HG03565 (cell line): ENCODE data around the gene CDT1.
A peak's percentile ranks its signal among the peaks of the same experiment; 100 is the strongest.
"Not testable (repeated sequence)": the region's sequence is repeated elsewhere in the genome, so short reads cannot be mapped to it uniquely, and the experiment has no call there.

ENCODE experiments used
- ATAC-seq: cut with Tn5 transposase; IDR thresholded peaks from one replicate; pipeline ENCODE4 v1.9.1; 2021; ENCODE audit warnings: mild to moderate bottlenecking, moderate library complexity; ENCODE audit not compliant: unreplicated experiment

CDT1 gene

GRCh38 chr16:88768071-88768783, 35.4 kb upstream of the CDT1 start:
- no peak for ATAC-seq

- ATAC-seq, result no peak
These were observed 33.8 kb upstream of the CDT1 start for GRCh38 chr16:88769617-88770460.

- ATAC-seq, result no peak
These were observed 32.9 kb upstream of the CDT1 start for GRCh38 chr16:88770461-88771293.

DNA sequence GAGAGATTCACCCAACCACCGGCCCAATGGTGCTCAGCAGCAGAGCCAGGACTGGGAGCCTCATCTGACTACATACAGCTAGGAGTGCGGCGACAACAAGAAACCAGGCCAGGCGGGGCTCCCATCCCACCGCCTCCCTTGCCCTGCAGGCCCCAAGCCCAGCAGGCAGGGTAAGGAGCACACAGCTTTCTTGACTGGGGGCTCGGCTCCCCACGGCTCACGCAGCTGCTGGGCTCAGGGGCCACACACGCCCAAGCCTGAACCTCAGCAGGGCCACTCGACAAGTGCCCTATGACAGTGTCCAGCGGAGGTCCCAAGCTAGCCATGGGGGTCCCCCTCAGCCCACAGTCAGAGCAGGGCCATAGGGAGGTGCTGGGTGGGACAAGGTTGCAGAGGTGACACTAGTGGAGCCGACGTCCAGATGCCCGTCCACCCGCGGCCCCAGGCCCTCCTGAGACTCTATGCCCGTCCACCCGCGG, 32.3 kb upstream of the CDT1 start:
- ATAC-seq, result no peak

- not testable (repeated sequence) for ATAC-seq
These were observed 31.8 kb upstream of the CDT1 start for GRCh38 chr16:88771781-88772180.

DNA sequence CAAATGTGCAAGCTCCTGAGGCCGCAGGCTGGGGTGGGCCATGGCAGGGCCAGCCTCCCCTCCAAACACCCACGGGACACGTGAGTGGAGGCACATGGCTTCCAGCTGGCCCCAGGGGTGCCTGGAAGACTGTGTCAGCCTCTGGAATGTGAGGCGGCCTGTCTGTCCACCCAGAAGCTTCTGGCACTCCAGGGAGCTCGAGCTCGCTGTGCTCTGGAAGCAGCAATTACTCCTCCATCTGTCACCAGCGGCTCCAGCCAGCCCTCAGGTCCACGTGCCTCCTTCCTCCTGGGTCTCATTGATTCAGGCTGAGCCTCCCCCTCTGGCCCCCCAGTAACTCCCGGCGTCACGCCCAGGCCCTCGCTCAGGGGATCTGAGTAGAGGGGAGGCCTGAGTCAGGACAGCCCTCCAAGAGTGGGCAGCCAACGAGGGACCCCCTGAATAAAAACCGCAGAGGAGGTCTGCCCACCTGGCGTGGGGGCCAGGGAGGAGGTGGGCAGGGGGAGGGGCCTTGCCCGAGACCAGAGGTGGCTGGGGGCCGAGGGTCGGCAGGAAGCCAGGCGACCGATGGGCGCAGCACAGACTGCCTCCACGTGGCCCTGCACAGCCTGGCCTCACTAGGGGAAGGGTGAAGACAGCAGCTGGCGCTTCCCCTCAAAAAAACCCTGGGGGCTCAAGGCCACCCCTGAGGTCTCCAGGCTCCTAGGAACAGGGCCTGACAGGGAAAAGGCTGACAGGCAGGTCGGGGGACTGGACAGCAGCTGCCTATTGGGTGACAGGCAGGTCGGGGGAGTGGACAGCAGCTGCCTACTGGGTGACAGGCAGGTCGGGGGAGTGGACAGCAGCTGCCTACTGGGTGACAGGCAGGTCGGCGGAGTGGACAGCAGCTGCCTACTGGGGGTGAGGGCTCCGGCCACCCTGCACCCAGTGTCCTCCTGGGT, 30.4 kb upstream of the CDT1 start:
- ATAC-seq, result no peak

DNA sequence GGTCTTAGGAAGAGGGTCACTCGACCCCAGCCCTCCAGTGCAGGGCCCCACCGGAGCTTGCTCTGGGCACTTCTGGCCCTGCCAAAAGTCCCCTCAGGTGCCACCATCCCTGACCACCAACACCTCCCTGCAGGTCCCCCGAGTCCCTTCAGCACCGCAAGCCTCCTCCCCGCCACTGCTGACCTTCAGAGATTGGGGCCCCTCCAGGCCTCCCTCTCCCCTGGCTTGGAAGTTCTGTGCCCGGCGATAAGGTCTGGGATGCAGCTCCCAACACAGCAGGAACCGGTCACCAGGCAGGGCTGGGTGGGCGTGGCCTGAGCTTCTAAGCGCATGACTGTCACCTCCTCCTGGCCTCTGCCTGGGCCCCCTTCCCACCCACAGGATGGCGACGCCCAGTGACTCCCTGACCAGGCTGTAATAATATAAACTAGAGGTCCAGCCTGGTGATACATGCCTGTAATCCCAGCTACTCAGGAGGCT, 29.7 kb upstream of the CDT1 start:
- ATAC-seq, result no peak

DNA sequence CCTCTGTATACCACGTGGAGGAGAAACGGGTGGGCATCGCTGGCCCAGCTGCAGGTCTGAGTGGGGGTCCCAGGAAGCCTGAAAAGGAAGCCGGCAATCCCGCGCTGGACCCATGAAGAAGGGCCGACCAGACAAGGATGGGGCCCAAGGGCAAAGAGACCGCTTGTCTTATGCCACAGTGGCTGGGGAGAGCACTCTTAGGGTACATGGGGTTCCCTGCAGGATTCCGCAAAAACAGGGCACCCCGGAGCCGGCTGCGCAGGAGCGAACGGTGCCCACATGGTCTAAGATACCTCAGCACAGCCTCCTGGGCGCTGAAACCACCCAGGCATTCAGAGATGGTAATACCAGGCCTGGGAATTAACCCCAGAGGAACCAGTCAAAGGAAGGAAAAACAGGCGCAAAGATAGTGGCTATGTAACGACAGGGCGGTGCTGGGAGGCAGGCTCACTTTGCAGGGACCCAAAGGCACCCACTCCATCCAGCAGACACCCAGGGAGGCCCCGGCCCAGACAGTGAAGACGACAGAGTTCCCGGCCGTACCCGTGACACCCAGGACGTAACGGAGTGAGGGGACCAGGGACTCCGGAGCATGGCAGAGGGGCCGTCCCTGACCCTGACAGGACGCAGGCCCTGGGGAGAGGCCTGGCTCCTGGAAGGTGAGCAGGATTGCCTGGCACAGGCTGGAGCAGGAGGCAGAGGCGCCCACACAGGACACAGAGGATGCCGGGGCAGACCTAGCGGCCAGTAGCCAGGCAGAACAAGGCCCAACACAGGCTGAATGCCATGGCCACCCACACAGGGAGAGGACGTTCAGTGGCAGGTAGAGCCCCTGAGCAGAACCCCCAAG, 28.8 kb upstream of the CDT1 start:
- ATAC-seq, result no peak

GRCh38 chr16:88775825-88776224, 27.8 kb upstream of the CDT1 start:
- ATAC-seq, result no peak

GRCh38 chr16:88777471-88778270, 25.9 kb upstream of the CDT1 start:
- no peak for ATAC-seq

DNA sequence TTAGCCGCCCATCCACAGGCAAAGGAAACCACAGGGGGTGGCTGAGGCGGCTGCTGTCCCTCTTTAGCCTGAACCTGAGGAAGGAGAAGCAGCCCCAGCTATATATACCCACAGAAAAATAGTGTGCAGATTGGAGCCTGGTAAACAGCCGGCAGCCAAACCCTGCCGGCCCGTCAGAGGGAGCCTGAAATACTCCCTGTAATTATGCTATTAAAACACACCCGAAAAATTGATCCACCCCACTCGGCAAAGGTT, 25.4 kb upstream of the CDT1 start:
- no peak for ATAC-seq

DNA sequence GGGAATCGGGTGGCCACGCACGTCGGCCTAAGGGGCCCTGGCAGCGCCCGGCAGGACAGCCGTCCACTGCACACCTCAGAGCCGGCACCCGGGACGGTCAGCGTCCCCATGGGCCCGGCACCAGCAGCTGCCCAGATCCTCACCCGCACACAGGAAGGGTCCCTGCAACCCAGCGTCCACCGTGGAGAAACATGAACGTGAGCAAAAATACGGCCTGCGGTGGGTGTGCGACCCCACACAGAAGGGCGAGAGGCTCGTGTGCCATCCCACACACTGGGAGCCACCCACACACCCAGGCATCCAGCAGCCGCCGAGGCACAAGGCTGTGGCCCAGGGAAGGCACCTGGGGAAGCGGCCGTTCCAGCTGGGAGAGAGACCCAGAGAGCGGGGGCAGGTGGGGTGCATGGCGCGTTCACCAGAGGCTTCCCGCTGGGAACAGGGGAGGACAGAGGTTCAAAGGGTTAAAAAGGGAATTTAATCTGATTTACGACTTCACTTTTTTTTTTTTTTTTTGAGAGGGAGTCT, 25.0 kb upstream of the CDT1 start:
- no peak for ATAC-seq

- no peak for ATAC-seq
These were observed 24.0 kb upstream of the CDT1 start for GRCh38 chr16:88779406-88780141.

GRCh38 chr16:88780142-88781062, 23.2 kb upstream of the CDT1 start:
- no peak for ATAC-seq

DNA sequence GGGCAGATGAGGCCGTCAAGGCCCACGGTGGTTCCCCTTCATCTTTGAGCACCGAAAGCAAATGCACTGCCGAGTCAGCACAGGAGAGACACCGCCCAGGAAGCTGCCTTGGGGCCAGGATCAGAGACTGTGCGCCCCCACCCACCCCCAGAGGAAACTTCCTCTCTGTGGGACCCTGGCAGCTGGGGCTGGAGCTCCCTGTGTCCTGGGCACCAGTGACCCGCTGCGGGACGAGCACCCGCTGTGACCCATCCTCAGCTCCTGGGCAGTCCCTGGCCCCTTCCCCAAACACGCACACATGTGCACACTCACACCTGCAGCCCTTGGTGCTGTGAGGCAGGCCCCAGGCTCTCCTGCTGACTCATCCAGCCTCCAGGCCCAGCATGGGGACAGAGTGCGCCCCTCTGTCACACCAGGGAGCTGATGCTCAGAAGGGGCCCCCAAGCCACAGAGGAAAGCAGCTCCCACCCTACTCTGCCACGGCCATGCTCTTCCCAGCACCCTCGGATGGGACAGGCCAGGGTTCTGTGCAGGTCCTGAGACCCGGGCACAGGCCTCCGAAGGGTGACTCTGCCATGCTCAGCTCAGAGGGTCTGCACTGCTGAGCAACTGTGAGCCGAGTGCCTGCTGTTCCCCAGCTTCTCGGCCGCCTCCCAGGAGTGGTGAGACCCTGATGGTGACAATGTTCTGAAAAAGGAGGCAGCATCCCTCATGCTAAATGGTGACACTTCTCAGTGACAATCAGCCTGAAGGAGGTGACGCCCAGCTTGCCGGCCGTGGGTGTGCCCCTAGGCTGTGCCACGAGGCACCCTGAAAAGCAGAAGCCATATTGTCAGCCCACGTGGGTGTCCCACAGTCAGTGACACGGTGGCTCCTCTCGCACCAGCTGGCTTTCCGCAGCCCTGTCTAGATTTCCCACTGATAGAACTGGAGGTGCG, 22.2 kb upstream of the CDT1 start:
- peak; percentile 27 for ATAC-seq
